ENCODE data around the gene PRKACA. TPM values are rescaled to one million over a fixed set of nuclear protein-coding genes. Genes with fewer than 3 reads are reported as not detected.

PRKACA gene
- total and polyA plus RNA-seq, 4 donors: 44.1 to 161 (median 111) TPM

Other genes starting within 250 kb of the PRKACA start
- 10 to 100 TPM in 1 of 2 donors, not detected in 1; 11.2 TPM for gene NANOS3, start 240.6 kb downstream of the PRKACA start, total RNA-seq
- gene NANOS3, start 240.6 kb downstream of the PRKACA start, polyA plus RNA-seq (ENCODE audit: insufficient read length in 2 of 2): 10 to 100 TPM; 23.1 to 24.6 TPM
- gene BRME1, start 211.6 kb downstream of the PRKACA start, total RNA-seq: 1 to 10 TPM; 3.3 to 7.2 TPM
- 10 to 100 TPM; 14.7 to 15.5 TPM for gene BRME1, start 211.6 kb downstream of the PRKACA start, polyA plus RNA-seq (ENCODE audit: insufficient read length in 2 of 2)
- 10 to 100 TPM; 11.8 to 27.4 TPM for gene CC2D1A, start 211.6 kb downstream of the PRKACA start, total RNA-seq
- gene CC2D1A, start 211.6 kb downstream of the PRKACA start, polyA plus RNA-seq (ENCODE audit: insufficient read length in 2 of 2): 100 to 1,000 TPM in 1 of 2 donors, 10 to 100 TPM in 1; 81.1 to 112 TPM
- 1 to 10 TPM in 1 of 2 donors, under 1 TPM in 1; 0.30 to 1.2 TPM for gene PODNL1, start 179.3 kb downstream of the PRKACA start, total RNA-seq
- gene PODNL1, start 179.3 kb downstream of the PRKACA start, polyA plus RNA-seq (ENCODE audit: insufficient read length in 2 of 2): 1 to 10 TPM; 5.0 to 7.5 TPM
- gene DCAF15, start 165.3 kb downstream of the PRKACA start, total RNA-seq: 10 to 100 TPM; 10.9 to 25.3 TPM
- 10 to 100 TPM; 45.3 to 49.9 TPM for gene DCAF15, start 165.3 kb downstream of the PRKACA start, polyA plus RNA-seq (ENCODE audit: insufficient read length in 2 of 2)
- 1 to 10 TPM; 2.6 to 5.8 TPM for gene RFX1, start 111.4 kb downstream of the PRKACA start, total RNA-seq
- gene RFX1, start 111.4 kb downstream of the PRKACA start, polyA plus RNA-seq (ENCODE audit: insufficient read length in 2 of 2): 10 to 100 TPM; 14.5 to 16.2 TPM
- not detected for gene RLN3, start 89.6 kb downstream of the PRKACA start, total RNA-seq
- not detected for gene RLN3, start 89.6 kb downstream of the PRKACA start, polyA plus RNA-seq (ENCODE audit: insufficient read length in 2 of 2)
- 1 to 10 TPM; 4.1 to 4.7 TPM for gene IL27RA, start 86.0 kb downstream of the PRKACA start, total RNA-seq
- 1 to 10 TPM; 5.6 to 5.7 TPM for gene IL27RA, start 86.0 kb downstream of the PRKACA start, polyA plus RNA-seq (ENCODE audit: insufficient read length in 2 of 2)
- 1 to 10 TPM; 1.7 to 4.0 TPM for gene PALM3, start 55.7 kb downstream of the PRKACA start, total RNA-seq
- gene PALM3, start 55.7 kb downstream of the PRKACA start, polyA plus RNA-seq (ENCODE audit: insufficient read length in 2 of 2): 10 to 100 TPM; 26.8 to 27.3 TPM
- gene MISP3, start 45.0 kb downstream of the PRKACA start, total RNA-seq: 1 to 10 TPM; 1.2 to 5.2 TPM
- 10 to 100 TPM; 10.9 to 12.4 TPM for gene MISP3, start 45.0 kb downstream of the PRKACA start, polyA plus RNA-seq (ENCODE audit: insufficient read length in 2 of 2)
- under 1 TPM in 1 of 2 donors, not detected in 1; 0.22 TPM for gene C19orf67, start 32.0 kb downstream of the PRKACA start, total RNA-seq
- under 1 TPM in 1 of 2 donors, not detected in 1; 0.21 TPM for gene C19orf67, start 32.0 kb downstream of the PRKACA start, polyA plus RNA-seq (ENCODE audit: insufficient read length in 2 of 2)
- 10 to 100 TPM; 19.9 to 34.9 TPM for gene SAMD1, start 27.0 kb downstream of the PRKACA start, total RNA-seq
- 10 to 100 TPM; 78.6 to 83.1 TPM for gene SAMD1, start 27.0 kb downstream of the PRKACA start, polyA plus RNA-seq (ENCODE audit: insufficient read length in 2 of 2)
- gene ASF1B, start 18.8 kb upstream of the PRKACA start, total RNA-seq: 10 to 100 TPM in 1 of 2 donors, 1 to 10 TPM in 1; 2.7 to 11.5 TPM
- 1 to 10 TPM; 8.4 to 8.8 TPM for gene ASF1B, start 18.8 kb upstream of the PRKACA start, polyA plus RNA-seq (ENCODE audit: insufficient read length in 2 of 2)
- gene ADGRL1, start 88.4 kb upstream of the PRKACA start, total RNA-seq: 10 to 100 TPM; 31.9 to 55.6 TPM
- gene ADGRL1, start 88.4 kb upstream of the PRKACA start, polyA plus RNA-seq (ENCODE audit: insufficient read length in 2 of 2): 100 to 1,000 TPM; 128 to 140 TPM